WTC11 (cell line): ENCODE results near the gene CCDC24. TPM values are rescaled to one million over a fixed set of nuclear protein-coding genes. Genes with fewer than 3 reads are reported as not detected.

Experiments used
- ATAC-seq: fragments of 200-7000 bp; cut with Tn5 transposase; 2 replicates; pipeline ENCODE4 v1.10.0; 2021; ENCODE audit warnings: mild to moderate bottlenecking, moderate library complexity
- Bru-seq: library from RNA; stranded (reverse); fragments of 400-500 nt; gene quantifications from one replicate; lab custom pipeline; 2021; lab: Mats Ljungman, UMichigan
- CTCF ChIA-PET: fragments of 300-600 bp; sonication (Branson Sonifier 250); formaldehyde crosslinking; loops from one replicate; lab custom pipeline; 2021; ENCODE audit warnings: antibody characterized with exemption; lab: Charles Lee
- POLR2A ChIA-PET: fragments of 350-600 bp; sonication (Branson Sonifier 250); formaldehyde crosslinking; loops from one replicate; lab custom pipeline; 2021; ENCODE audit warnings: antibody characterized with exemption; lab: Charles Lee
- DNase-seq: peaks from one replicate; pipeline ENCODE4 v3.0.0; 2021; ENCODE audit warnings: low spot score
- H3K27ac Mint-ChIP-seq: 2 replicates; pipeline ENCODE4 v1.8.0; 2021; ENCODE audit warnings: mixed read lengths
- H3K27me3 Mint-ChIP-seq: 2 replicates; pipeline ENCODE4 v1.8.0; 2021; ENCODE audit warnings: low read depth, mild to moderate bottlenecking, moderate library complexity, mixed read lengths
- H3K36me3 Mint-ChIP-seq: 2 replicates; pipeline ENCODE4 v1.8.0; 2021; ENCODE audit warnings: mixed read lengths
- H3K4me1 Mint-ChIP-seq: 2 replicates; pipeline ENCODE4 v1.8.0; 2022; ENCODE audit warnings: mixed read lengths
- H3K4me3 Mint-ChIP-seq: 2 replicates; pipeline ENCODE4 v1.8.0; 2021; ENCODE audit warnings: mild to moderate bottlenecking, moderate library complexity, mixed read lengths
- H3K9me3 Mint-ChIP-seq: 2 replicates; pipeline ENCODE4 v1.8.0; 2021; ENCODE audit warnings: mixed read lengths
- AFF4 ChIP-seq: sonication (generic); formaldehyde crosslinking; IDR thresholded peaks from 2 replicates; pipeline ENCODE4 v1.8.1; 2023; ENCODE audit warnings: mild to moderate bottlenecking, missing genetic modification reagents, borderline replicate concordance
- AR ChIP-seq: fragments of 250-450 bp; sonication (Bioruptor Pico); IDR thresholded peaks from 2 replicates; pipeline ENCODE4 v1.9.0; 2021; ENCODE audit warnings: mild to moderate bottlenecking
- CDX4 ChIP-seq: fragments of 250-450 bp; sonication (Bioruptor Pico); IDR thresholded peaks from 2 replicates; pipeline ENCODE4 v1.9.0; 2021; ENCODE audit warnings: moderate library complexity, mild to moderate bottlenecking, inconsistent platforms, borderline replicate concordance
- EMX1 ChIP-seq: fragments of 250-450 bp; sonication (Bioruptor Pico); IDR thresholded peaks from 2 replicates; pipeline ENCODE4 v1.8.0; 2021; ENCODE audit warnings: mild to moderate bottlenecking
- ERG ChIP-seq: fragments of 250-450 bp; sonication (Bioruptor Pico); IDR thresholded peaks from 2 replicates; pipeline ENCODE4 v1.8.0; 2021; ENCODE audit warnings: mild to moderate bottlenecking
- FOXJ3 ChIP-seq: sonication (generic); formaldehyde crosslinking; IDR thresholded peaks from 2 replicates; pipeline ENCODE4 v1.9.0; 2021; ENCODE audit warnings: missing genetic modification reagents, mild to moderate bottlenecking, borderline replicate concordance
- FOXP1 ChIP-seq: sonication (generic); formaldehyde crosslinking; IDR thresholded peaks from 2 replicates; pipeline ENCODE4 v1.8.0; 2022; ENCODE audit warnings: missing genetic modification reagents, mild to moderate bottlenecking, moderate library complexity, borderline replicate concordance
- IRF2 ChIP-seq: sonication (generic); formaldehyde crosslinking; IDR thresholded peaks from 2 replicates; pipeline ENCODE4 v1.8.0; 2022; ENCODE audit warnings: low read depth, missing genetic modification reagents, borderline replicate concordance
- NFATC4 ChIP-seq: fragments of 250-450 bp; sonication (Bioruptor Pico); IDR thresholded peaks from 2 replicates; pipeline ENCODE4 v1.9.0; 2021; ENCODE audit warnings: mild to moderate bottlenecking
- NR3C1 ChIP-seq: sonication (generic); formaldehyde crosslinking; conservative IDR thresholded peaks from 2 replicates; pipeline ENCODE4 v1.8.1; 2023; ENCODE audit warnings: low read depth, mild to moderate bottlenecking, missing genetic modification reagents
- PRRX2 ChIP-seq: fragments of 250-450 bp; sonication (Bioruptor Pico); IDR thresholded peaks from 2 replicates; pipeline ENCODE4 v1.8.0; 2021; ENCODE audit warnings: mild to moderate bottlenecking
- SOX15 ChIP-seq: fragments of 250-450 bp; sonication (Bioruptor Pico); IDR thresholded peaks from 2 replicates; pipeline ENCODE4 v1.9.0; 2021; ENCODE audit warnings: mild to moderate bottlenecking
- SP1 ChIP-seq: sonication (generic); formaldehyde crosslinking; conservative IDR thresholded peaks from 2 replicates; pipeline ENCODE4 v1.8.1; 2022; ENCODE audit warnings: missing genetic modification reagents
- TEAD4 ChIP-seq: sonication (generic); formaldehyde crosslinking; IDR thresholded peaks from 2 replicates; pipeline ENCODE4 v1.8.0; 2022; ENCODE audit warnings: mild to moderate bottlenecking, missing genetic modification reagents
- USF2 ChIP-seq: sonication (generic); formaldehyde crosslinking; IDR thresholded peaks from 2 replicates; pipeline ENCODE4 v1.8.1; 2023; ENCODE audit warnings: mild to moderate bottlenecking, missing genetic modification reagents, moderate library complexity
- ZBTB21 ChIP-seq: sonication (generic); formaldehyde crosslinking; IDR thresholded peaks from 2 replicates; pipeline ENCODE4 v1.8.1; 2023; ENCODE audit warnings: mild to moderate bottlenecking, missing genetic modification reagents, borderline replicate concordance
- ZMAT4 ChIP-seq: fragments of 250-450 bp; sonication (Bioruptor Pico); IDR thresholded peaks from 2 replicates; pipeline ENCODE4 v1.9.0; 2021; ENCODE audit warnings: mild to moderate bottlenecking
- ZNF317 ChIP-seq: sonication (generic); formaldehyde crosslinking; IDR thresholded peaks from 2 replicates; pipeline ENCODE4 v1.8.1; 2023; ENCODE audit warnings: low read depth, mild to moderate bottlenecking, moderate library complexity, missing genetic modification reagents, borderline replicate concordance
- ZNF416 ChIP-seq: fragments of 250-450 bp; sonication (Bioruptor Pico); IDR thresholded peaks from 2 replicates; pipeline ENCODE4 v1.9.0; 2021; ENCODE audit warnings: mild to moderate bottlenecking, inconsistent platforms
- long read RNA-seq, 3 experiments: library from RNA in 1 of 3; library from capped mRNA in 1 of 3; library from polyadenylated mRNA in 1 of 3; unstranded in 2 of 3; stranded (forward) in 1 of 3; transcript quantifications; one replicate each; pipeline ENCODE4 v2.0.0, GENCODE V29; 2021
- total RNA-seq: library from RNA; stranded (reverse); gene quantifications from 3 replicates; pipeline ENCODE4 v1.2.3, GENCODE V29; 2021
- TF ChIP-seq, protein P1 (sequence below): fragments of 200-600 bp; IDR thresholded peaks from 2 replicates; pipeline ENCODE4 v1.8.0; 2022; ENCODE audit warnings: antibody characterized with exemption
- TF ChIP-seq, protein P2 (sequence below): sonication (generic); formaldehyde crosslinking; IDR thresholded peaks from 2 replicates; pipeline ENCODE4 v1.8.1; 2023; ENCODE audit warnings: mild to moderate bottlenecking, missing genetic modification reagents

CCDC24 gene
- total RNA-seq, result 12.1 to 20.1 TPM (median 19.2 TPM) in 3 replicates
- Bru-seq, nascent RNA, result percentile 67 among the genes with signal in this experiment
- long read RNA-seq, experiment 1, partial matches to known transcripts, result 3 of 31 reads
- long read RNA-seq, experiment 1, other reads (novel, unspliced or antisense), result 27 of 31 reads
- long read RNA-seq, experiment 2, partial matches to known transcripts, result 4 of 23 reads
- long read RNA-seq, experiment 2, other reads (novel, unspliced or antisense), result 19 of 23 reads
- long read RNA-seq, experiment 3, partial matches to known transcripts, result 4 of 37 reads
- long read RNA-seq, experiment 3, other reads (novel, unspliced or antisense), result 28 of 37 reads

GRCh38 chr1:43991476-43992231 lies at the start of gene CCDC24:
Gene CCDC24, plus strand, starts transcription at chr1:43991599. Its CDS starts 280 bp downstream, at chr1:43991879.
- DNase-seq (peak; percentile 82), ATAC-seq (peak; percentile 70)
- Mint-ChIP-seq H3K27me3 (peaks cover 18% of the 10 kb centered on the region), H3K36me3 (no peaks in the 10 kb centered on the region), H3K9me3 (no peaks in the 10 kb centered on the region), H3K4me1 (peaks cover 22% of the 10 kb centered on the region), H3K4me3 (peak within 1 kb of the TSS; percentile 86), H3K27ac (peak within 1 kb of the TSS; percentile 93)
- POLR2A ChIA-PET, result interaction anchor here (0.6 to 3.0 kb wide), 7 partner anchors 17 to 422 kb away, joined by 3 to 13 read pairs (median 3); partner anchors contain the start of genes ATP6V0B and DPH2
- CTCF ChIA-PET, result interaction anchor here (0.8 to 9.8 kb wide), 16 partner anchors 8 to 441 kb away, joined by 3 to 87 read pairs (median 4); partner anchors contain the start of gene DPH2
- peak; percentile 51; the same call in 1 of the 2 replicates for TF ChIP-seq NFATC4 (CRISPR knock-in tag)
- no peak for TF ChIP-seq ERG (CRISPR knock-in tag)
- no peak for TF ChIP-seq ZNF317 (CRISPR knock-in tag)
- TF ChIP-seq EMX1, result no peak
- 0 out of 2 replicates have a peak, but pooled peaks have one; percentile 6 for TF ChIP-seq PRRX2
- peak; percentile 77 for TF ChIP-seq SP1
- no peak for TF ChIP-seq FOXJ3
- no peak for TF ChIP-seq SOX15 (CRISPR knock-in tag)
- peak; percentile 79 for TF ChIP-seq ZBTB21 (CRISPR knock-in tag)
- no peak for TF ChIP-seq ZNF416 (CRISPR knock-in tag)
- no peak for TF ChIP-seq IRF2 (CRISPR knock-in tag)
- TF ChIP-seq CDX4 (CRISPR knock-in tag), result no peak
- peak; percentile 42 for TF ChIP-seq USF2
- no peak for TF ChIP-seq TEAD4
- no peak for TF ChIP-seq ZMAT4 (CRISPR knock-in tag)
- TF ChIP-seq AR, result 0 out of 2 replicates have a peak, but pooled peaks have one; percentile 56
- TF ChIP-seq, protein P1, sequence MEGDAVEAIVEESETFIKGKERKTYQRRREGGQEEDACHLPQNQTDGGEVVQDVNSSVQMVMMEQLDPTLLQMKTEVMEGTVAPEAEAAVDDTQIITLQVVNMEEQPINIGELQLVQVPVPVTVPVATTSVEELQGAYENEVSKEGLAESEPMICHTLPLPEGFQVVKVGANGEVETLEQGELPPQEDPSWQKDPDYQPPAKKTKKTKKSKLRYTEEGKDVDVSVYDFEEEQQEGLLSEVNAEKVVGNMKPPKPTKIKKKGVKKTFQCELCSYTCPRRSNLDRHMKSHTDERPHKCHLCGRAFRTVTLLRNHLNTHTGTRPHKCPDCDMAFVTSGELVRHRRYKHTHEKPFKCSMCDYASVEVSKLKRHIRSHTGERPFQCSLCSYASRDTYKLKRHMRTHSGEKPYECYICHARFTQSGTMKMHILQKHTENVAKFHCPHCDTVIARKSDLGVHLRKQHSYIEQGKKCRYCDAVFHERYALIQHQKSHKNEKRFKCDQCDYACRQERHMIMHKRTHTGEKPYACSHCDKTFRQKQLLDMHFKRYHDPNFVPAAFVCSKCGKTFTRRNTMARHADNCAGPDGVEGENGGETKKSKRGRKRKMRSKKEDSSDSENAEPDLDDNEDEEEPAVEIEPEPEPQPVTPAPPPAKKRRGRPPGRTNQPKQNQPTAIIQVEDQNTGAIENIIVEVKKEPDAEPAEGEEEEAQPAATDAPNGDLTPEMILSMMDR, result no peak
- TF ChIP-seq, protein P2, sequence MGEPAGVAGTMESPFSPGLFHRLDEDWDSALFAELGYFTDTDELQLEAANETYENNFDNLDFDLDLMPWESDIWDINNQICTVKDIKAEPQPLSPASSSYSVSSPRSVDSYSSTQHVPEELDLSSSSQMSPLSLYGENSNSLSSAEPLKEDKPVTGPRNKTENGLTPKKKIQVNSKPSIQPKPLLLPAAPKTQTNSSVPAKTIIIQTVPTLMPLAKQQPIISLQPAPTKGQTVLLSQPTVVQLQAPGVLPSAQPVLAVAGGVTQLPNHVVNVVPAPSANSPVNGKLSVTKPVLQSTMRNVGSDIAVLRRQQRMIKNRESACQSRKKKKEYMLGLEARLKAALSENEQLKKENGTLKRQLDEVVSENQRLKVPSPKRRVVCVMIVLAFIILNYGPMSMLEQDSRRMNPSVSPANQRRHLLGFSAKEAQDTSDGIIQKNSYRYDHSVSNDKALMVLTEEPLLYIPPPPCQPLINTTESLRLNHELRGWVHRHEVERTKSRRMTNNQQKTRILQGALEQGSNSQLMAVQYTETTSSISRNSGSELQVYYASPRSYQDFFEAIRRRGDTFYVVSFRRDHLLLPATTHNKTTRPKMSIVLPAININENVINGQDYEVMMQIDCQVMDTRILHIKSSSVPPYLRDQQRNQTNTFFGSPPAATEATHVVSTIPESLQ (CRISPR knock-in tag), result no peak
- TF ChIP-seq FOXP1 (CRISPR knock-in tag), result no peak
- TF ChIP-seq NR3C1 (CRISPR knock-in tag), result no peak
- no peak for TF ChIP-seq AFF4
